Gastrocnemius medialis (tissue), 4 donors: ENCODE measurements around the gene UBN2.

Experiments used
- POLR2A ChIP-seq, 2 donors: fragments of 450-650 bp; IDR thresholded peaks; one replicate each; pipeline ENCODE4 v1.6.1; 2017; ENCODE audit warnings: antibody characterized with exemption in 2 of 2, mild to moderate bottlenecking in 2 of 2, moderate library complexity in 2 of 2
- TF ChIP-seq, protein P1 (sequence below), 5 experiments: fragments of 450-650 bp in 3 of 5; fragments of 200-600 bp in 2 of 5; sonication (generic) in 2 of 5; IDR thresholded peaks in 4 of 5; conservative IDR thresholded peaks in 1 of 5; 1 replicate in 4 of 5; 2 replicates in 1 of 5; pipeline ENCODE4 v1.5.1; 2016 to 2019; ENCODE audit warnings: antibody characterized with exemption in 5 of 5, mild to moderate bottlenecking in 3 of 5, moderate library complexity in 3 of 5

- TF ChIP-seq, protein P1, sequence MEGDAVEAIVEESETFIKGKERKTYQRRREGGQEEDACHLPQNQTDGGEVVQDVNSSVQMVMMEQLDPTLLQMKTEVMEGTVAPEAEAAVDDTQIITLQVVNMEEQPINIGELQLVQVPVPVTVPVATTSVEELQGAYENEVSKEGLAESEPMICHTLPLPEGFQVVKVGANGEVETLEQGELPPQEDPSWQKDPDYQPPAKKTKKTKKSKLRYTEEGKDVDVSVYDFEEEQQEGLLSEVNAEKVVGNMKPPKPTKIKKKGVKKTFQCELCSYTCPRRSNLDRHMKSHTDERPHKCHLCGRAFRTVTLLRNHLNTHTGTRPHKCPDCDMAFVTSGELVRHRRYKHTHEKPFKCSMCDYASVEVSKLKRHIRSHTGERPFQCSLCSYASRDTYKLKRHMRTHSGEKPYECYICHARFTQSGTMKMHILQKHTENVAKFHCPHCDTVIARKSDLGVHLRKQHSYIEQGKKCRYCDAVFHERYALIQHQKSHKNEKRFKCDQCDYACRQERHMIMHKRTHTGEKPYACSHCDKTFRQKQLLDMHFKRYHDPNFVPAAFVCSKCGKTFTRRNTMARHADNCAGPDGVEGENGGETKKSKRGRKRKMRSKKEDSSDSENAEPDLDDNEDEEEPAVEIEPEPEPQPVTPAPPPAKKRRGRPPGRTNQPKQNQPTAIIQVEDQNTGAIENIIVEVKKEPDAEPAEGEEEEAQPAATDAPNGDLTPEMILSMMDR (IDR thresholded peaks at IDR 0.05 in 4 of 5, conservative IDR thresholded peaks at IDR 0.05 in 1 of 5) = no peak
- TF ChIP-seq POLR2A (IDR thresholded peaks at IDR 0.05) = no peak
These were observed 40.9 kb downstream of the UBN2 start for GRCh38 chr7:139271718-139272628.
